ENCODE data around the gene OSBPL3.
"Not testable (repeated sequence)": the region's sequence is repeated elsewhere in the genome, so short reads cannot be mapped to it uniquely, and the experiment has no call there.

The OSBPL3 gene

GRCh38 chr7:24798261-24798660, 181.7 kb downstream of the OSBPL3 start:
- no peak overlapping the region for H3K4me3 ChIP-seq (ENCODE audit: low read depth, low read length)
- no peak for TF ChIP-seq CTCF (IDR thresholded peaks at IDR 0.05; ENCODE audit: borderline replicate concordance, insufficient read depth, low read depth, low read length)

GRCh38 chr7:24797270-24797669, 182.7 kb downstream of the OSBPL3 start:
- TF ChIP-seq CTCF (IDR thresholded peaks at IDR 0.05; ENCODE audit: borderline replicate concordance, insufficient read depth, low read depth, low read length): no peak
- no peak overlapping the region for H3K4me3 ChIP-seq (ENCODE audit: low read depth, low read length)

GRCh38 chr7:24795407-24795767, 184.6 kb downstream of the OSBPL3 start:
- no peak for TF ChIP-seq CTCF (IDR thresholded peaks at IDR 0.05; ENCODE audit: borderline replicate concordance, insufficient read depth, low read depth, low read length)
- H3K4me3 ChIP-seq (ENCODE audit: low read depth, low read length): no peak overlapping the region

GRCh38 chr7:24794751-24795406, 185.1 kb downstream of the OSBPL3 start:
- not testable (repeated sequence) for H3K4me3 ChIP-seq (ENCODE audit: low read depth, low read length)

- no peak for TF ChIP-seq CTCF (IDR thresholded peaks at IDR 0.05; ENCODE audit: borderline replicate concordance, insufficient read depth, low read depth, low read length)
- H3K4me3 ChIP-seq (ENCODE audit: low read depth, low read length): no peak overlapping the region
Measured at GRCh38 chr7:24793982-24794648, 185.9 kb downstream of the OSBPL3 start.

- no peak overlapping the region for H3K4me3 ChIP-seq (ENCODE audit: low read depth, low read length)
- no peak for TF ChIP-seq CTCF (IDR thresholded peaks at IDR 0.05; ENCODE audit: borderline replicate concordance, insufficient read depth, low read depth, low read length)
Measured at GRCh38 chr7:24788961-24789576, 190.9 kb downstream of the OSBPL3 start.

- peak; percentile 41; the same call in 1 of the 2 replicates for TF ChIP-seq CTCF (IDR thresholded peaks at IDR 0.05; ENCODE audit: borderline replicate concordance, insufficient read depth, low read depth, low read length)
- H3K4me3 ChIP-seq (ENCODE audit: low read depth, low read length): no peak overlapping the region
Measured at GRCh38 chr7:24788075-24788474, 191.9 kb downstream of the OSBPL3 start.
